Measurements from ENCODE around the gene CTNND2. TPM values are rescaled to one million over a fixed set of nuclear protein-coding genes. Genes with fewer than 3 reads are reported as not detected.

The CTNND2 gene
- total RNA-seq, 1 donor from 2014 or later = 0.29 TPM

GRCh38 chr5:11191673-11192072 is 712.6 kb downstream of the CTNND2 start:
- Histone ChIP-seq H3K27me3 (ENCODE audit: control insufficient read depth, insufficient read depth, low read length) (no peaks in the 10 kb centered on the region), H3K4me3 (ENCODE audit: low read depth, low read length) (no peak overlapping the region), H3K36me3 (ENCODE audit: control insufficient read depth, insufficient read depth, low read length) (no peaks in the 10 kb centered on the region)
- no peak for TF ChIP-seq CTCF (IDR thresholded peaks at IDR 0.05; ENCODE audit: insufficient read depth, low read length, poor library complexity, severe bottlenecking)
- no peak for DNase-seq (ENCODE audit: low read depth)

GRCh38 chr5:11182441-11183080 is 721.7 kb downstream of the CTNND2 start:
- Histone ChIP-seq H3K36me3 (ENCODE audit: control insufficient read depth, insufficient read depth, low read length) (no peaks in the 10 kb centered on the region), H3K4me3 (ENCODE audit: low read depth, low read length) (no peak overlapping the region), H3K27me3 (ENCODE audit: control insufficient read depth, insufficient read depth, low read length) (no peaks in the 10 kb centered on the region)
- TF ChIP-seq CTCF (IDR thresholded peaks at IDR 0.05; ENCODE audit: insufficient read depth, low read length, poor library complexity, severe bottlenecking) = peak; percentile 73
- DNase-seq (ENCODE audit: low read depth) = no peak

GRCh38 chr5:11181940-11182339 is 722.3 kb downstream of the CTNND2 start:
- no peak for DNase-seq (ENCODE audit: low read depth)
- no peak for TF ChIP-seq CTCF (IDR thresholded peaks at IDR 0.05; ENCODE audit: insufficient read depth, low read length, poor library complexity, severe bottlenecking)
- H3K4me3 ChIP-seq (ENCODE audit: low read depth, low read length) = no peak overlapping the region

GRCh38 chr5:11180890-11181289 is 723.4 kb downstream of the CTNND2 start:
- Histone ChIP-seq H3K27me3 (ENCODE audit: control insufficient read depth, insufficient read depth, low read length) (no peaks in the 10 kb centered on the region), H3K36me3 (ENCODE audit: control insufficient read depth, insufficient read depth, low read length) (no peaks in the 10 kb centered on the region), H3K4me3 (ENCODE audit: low read depth, low read length) (no peak overlapping the region)
- no peak for TF ChIP-seq CTCF (IDR thresholded peaks at IDR 0.05; ENCODE audit: insufficient read depth, low read length, poor library complexity, severe bottlenecking)
- no peak for DNase-seq (ENCODE audit: low read depth)

More at GRCh38 chr5:11181940-11182339, 722.3 kb downstream of the CTNND2 start:
- Histone ChIP-seq H3K27me3 (ENCODE audit: control insufficient read depth, insufficient read depth, low read length) (no peaks in the 10 kb centered on the region), H3K36me3 (ENCODE audit: control insufficient read depth, insufficient read depth, low read length) (no peaks in the 10 kb centered on the region)

- H3K36me3 ChIP-seq (ENCODE audit: control insufficient read depth, insufficient read depth, low read length) = no peaks in the 10 kb centered on the region
- DNase-seq (ENCODE audit: low read depth) = no peak
- H3K27me3 ChIP-seq (ENCODE audit: control insufficient read depth, insufficient read depth, low read length) = no peaks in the 10 kb centered on the region
- no peak for TF ChIP-seq CTCF (IDR thresholded peaks at IDR 0.05; ENCODE audit: insufficient read depth, low read length, poor library complexity, severe bottlenecking)
- H3K4me3 ChIP-seq (ENCODE audit: low read depth, low read length) = no peak overlapping the region
Observed at GRCh38 chr5:11177999-11178711, 726.1 kb downstream of the CTNND2 start.
